ENCODE measurements around the gene TLE3. TPM values are rescaled to one million over a fixed set of nuclear protein-coding genes. Genes with fewer than 3 reads are reported as not detected.

Gene TLE3
- total and polyA plus RNA-seq, 2 of the 13 experiments (the other 11 are each of a cell fraction or from before 2014, with no cell fraction given): 11.9 to 13.8 TPM

- 0 out of 2 replicates have a peak, but pooled peaks have one; percentile 20 for TF ChIP-seq FOXK1 (CRISPR knock-in tag; IDR thresholded peaks at IDR 0.05; ENCODE audit: borderline replicate concordance, low read depth)
- peak; percentile 85; the same call in 1 of the 2 replicates for TF ChIP-seq GATA4 (IDR thresholded peaks at IDR 0.05; ENCODE audit: borderline replicate concordance, low read depth)
- TF ChIP-seq ATRX (CRISPR knock-in tag; IDR thresholded peaks at IDR 0.05; ENCODE audit: borderline replicate concordance): no peak
- TF ChIP-seq ZNF589 (CRISPR knock-in tag; conservative IDR thresholded peaks at IDR 0.05): no peak
- TF ChIP-seq, protein P1, sequence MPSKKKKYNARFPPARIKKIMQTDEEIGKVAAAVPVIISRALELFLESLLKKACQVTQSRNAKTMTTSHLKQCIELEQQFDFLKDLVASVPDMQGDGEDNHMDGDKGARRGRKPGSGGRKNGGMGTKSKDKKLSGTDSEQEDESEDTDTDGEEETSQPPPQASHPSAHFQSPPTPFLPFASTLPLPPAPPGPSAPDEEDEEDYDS (CRISPR knock-in tag; IDR thresholded peaks at IDR 0.05): peak; percentile 37
- TF ChIP-seq NKX3-1 (CRISPR knock-in tag; IDR thresholded peaks at IDR 0.05): no peak; the same call in 1 of the 2 replicates
- TF ChIP-seq DMTF1 (CRISPR knock-in tag; IDR thresholded peaks at IDR 0.05): no peak
- TF ChIP-seq, protein P2, sequence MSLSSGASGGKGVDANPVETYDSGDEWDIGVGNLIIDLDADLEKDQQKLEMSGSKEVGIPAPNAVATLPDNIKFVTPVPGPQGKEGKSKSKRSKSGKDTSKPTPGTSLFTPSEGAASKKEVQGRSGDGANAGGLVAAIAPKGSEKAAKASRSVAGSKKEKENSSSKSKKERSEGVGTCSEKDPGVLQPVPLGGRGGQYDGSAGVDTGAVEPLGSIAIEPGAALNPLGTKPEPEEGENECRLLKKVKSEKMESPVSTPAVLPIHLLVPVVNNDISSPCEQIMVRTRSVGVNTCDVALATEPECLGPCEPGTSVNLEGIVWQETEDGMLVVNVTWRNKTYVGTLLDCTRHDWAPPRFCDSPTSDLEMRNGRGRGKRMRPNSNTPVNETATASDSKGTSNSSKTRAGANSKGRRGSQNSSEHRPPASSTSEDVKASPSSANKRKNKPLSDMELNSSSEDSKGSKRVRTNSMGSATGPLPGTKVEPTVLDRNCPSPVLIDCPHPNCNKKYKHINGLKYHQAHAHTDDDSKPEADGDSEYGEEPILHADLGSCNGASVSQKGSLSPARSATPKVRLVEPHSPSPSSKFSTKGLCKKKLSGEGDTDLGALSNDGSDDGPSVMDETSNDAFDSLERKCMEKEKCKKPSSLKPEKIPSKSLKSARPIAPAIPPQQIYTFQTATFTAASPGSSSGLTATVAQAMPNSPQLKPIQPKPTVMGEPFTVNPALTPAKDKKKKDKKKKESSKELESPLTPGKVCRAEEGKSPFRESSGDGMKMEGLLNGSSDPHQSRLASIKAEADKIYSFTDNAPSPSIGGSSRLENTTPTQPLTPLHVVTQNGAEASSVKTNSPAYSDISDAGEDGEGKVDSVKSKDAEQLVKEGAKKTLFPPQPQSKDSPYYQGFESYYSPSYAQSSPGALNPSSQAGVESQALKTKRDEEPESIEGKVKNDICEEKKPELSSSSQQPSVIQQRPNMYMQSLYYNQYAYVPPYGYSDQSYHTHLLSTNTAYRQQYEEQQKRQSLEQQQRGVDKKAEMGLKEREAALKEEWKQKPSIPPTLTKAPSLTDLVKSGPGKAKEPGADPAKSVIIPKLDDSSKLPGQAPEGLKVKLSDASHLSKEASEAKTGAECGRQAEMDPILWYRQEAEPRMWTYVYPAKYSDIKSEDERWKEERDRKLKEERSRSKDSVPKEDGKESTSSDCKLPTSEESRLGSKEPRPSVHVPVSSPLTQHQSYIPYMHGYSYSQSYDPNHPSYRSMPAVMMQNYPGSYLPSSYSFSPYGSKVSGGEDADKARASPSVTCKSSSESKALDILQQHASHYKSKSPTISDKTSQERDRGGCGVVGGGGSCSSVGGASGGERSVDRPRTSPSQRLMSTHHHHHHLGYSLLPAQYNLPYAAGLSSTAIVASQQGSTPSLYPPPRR (CRISPR knock-in tag; IDR thresholded peaks at IDR 0.05; ENCODE audit: borderline replicate concordance): peak; percentile 92
- TF ChIP-seq MXI1 (IDR thresholded peaks at IDR 0.05; ENCODE audit: borderline replicate concordance, low read depth, low read length): no peak
- TF ChIP-seq EHMT2 (IDR thresholded peaks at IDR 0.05; ENCODE audit: borderline replicate concordance, low read depth, low read length): no peak
- peak; percentile 56 for TF ChIP-seq TAF1 (CRISPR knock-in tag; IDR thresholded peaks at IDR 0.05)
- no peak for TF ChIP-seq ZNF83 (CRISPR knock-in tag; IDR thresholded peaks at IDR 0.05; ENCODE audit: borderline replicate concordance)
- TF ChIP-seq HMG20A (CRISPR knock-in tag; IDR thresholded peaks at IDR 0.05; ENCODE audit: borderline replicate concordance): 0 out of 2 replicates have a peak, but pooled peaks have one; percentile 28
- TF ChIP-seq NFKBIZ (CRISPR knock-in tag; IDR thresholded peaks at IDR 0.05): 0 out of 2 replicates have a peak, but pooled peaks have one; percentile 26
- peak; percentile 87; the same call in 1 of the 2 replicates for TF ChIP-seq ZNF34 (CRISPR knock-in tag; IDR thresholded peaks at IDR 0.05; ENCODE audit: borderline replicate concordance)
- 0 out of 2 replicates have a peak, but pooled peaks have one; percentile 64 for TF ChIP-seq ETS1 (CRISPR knock-in tag; IDR thresholded peaks at IDR 0.05)
Observed at GRCh38 chr15:70098461-70099166, 897 bp upstream of the TLE3 start (continued).
